ENCODE data around the gene CYP2A7. TPM values are rescaled to one million over a fixed set of nuclear protein-coding genes. Genes with fewer than 3 reads are reported as not detected.
"Not testable (repeated sequence)": the region's sequence is repeated elsewhere in the genome, so short reads cannot be mapped to it uniquely, and the experiment has no call there.

CYP2A7 gene
- under 1 TPM in 1 of 2 donors, not detected in 1; 0.20 TPM for polyA plus RNA-seq

DNA sequence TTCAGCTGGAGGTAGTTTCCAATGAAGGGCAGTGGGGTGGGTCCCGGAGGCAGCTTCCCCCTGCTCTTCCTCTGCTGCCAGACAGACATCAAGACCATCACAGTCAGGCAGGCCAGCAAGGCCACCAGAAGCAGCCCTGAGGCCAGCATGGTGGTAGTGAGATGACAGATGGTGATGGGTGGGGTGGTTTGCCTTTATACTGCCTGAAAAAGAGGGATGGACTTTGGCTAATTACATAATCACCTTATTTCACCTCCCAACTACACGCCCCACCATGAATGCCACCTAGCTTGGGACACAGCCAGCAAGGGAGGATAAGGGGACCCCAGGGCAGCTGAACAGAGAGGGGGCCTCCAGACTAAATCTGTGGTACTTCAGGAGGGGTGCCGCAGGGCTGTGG, at the start of gene CYP2A7:
Gene CYP2A7, minus strand, starts transcription at position 170 of the 400 bp plus-strand sequence. Its CDS starts 21 bp downstream, at position 149.
- H3K9me3 ChIP-seq (ENCODE audit: control insufficient read depth in 2 of 2, insufficient read depth in 1 of 2, low read depth in 1 of 2, low read length in 1 of 2); H3K4me3 ChIP-seq (ENCODE audit: low read depth in 1 of 2, low read length in 2 of 2); H3K4me1 ChIP-seq (ENCODE audit: control insufficient read depth in 2 of 2, insufficient read depth in 2 of 2, low read length in 1 of 2); H3K27ac ChIP-seq (ENCODE audit: low read depth in 2 of 2, low read length in 1 of 2); H3K36me3 ChIP-seq (ENCODE audit: control insufficient read depth in 2 of 2, insufficient read depth in 2 of 2, low read length in 1 of 2); H3K27me3 ChIP-seq (ENCODE audit: control insufficient read depth in 1 of 2, insufficient read depth in 2 of 2, low read length in 2 of 2): not testable (repeated sequence)
- 75 to 85% methylated on average over 3 of the region's 3 CpGs for WGBS, 2 donors

- WGBS, 2 donors: 91 to 94% methylated on average over 2 of the region's 2 CpGs
Measured at GRCh38 chr19:40930799-40931198, 48.8 kb upstream of the CYP2A7 start.

GRCh38 chr19:40929942-40930341, 47.9 kb upstream of the CYP2A7 start:
- H3K4me1 ChIP-seq (ENCODE audit: control insufficient read depth in 2 of 2, insufficient read depth in 2 of 2, low read length in 1 of 2); H3K27ac ChIP-seq (ENCODE audit: low read depth in 2 of 2, low read length in 1 of 2); H3K36me3 ChIP-seq (ENCODE audit: control insufficient read depth in 2 of 2, insufficient read depth in 2 of 2, low read length in 1 of 2); H3K9me3 ChIP-seq (ENCODE audit: control insufficient read depth in 2 of 2, insufficient read depth in 1 of 2, low read depth in 1 of 2, low read length in 1 of 2); H3K4me3 ChIP-seq (ENCODE audit: low read depth in 1 of 2, low read length in 2 of 2); H3K27me3 ChIP-seq (ENCODE audit: control insufficient read depth in 1 of 2, insufficient read depth in 2 of 2, low read length in 2 of 2): not testable (repeated sequence)
- WGBS, 2 donors: 59 to 66% methylated on average over 2 to 3 of the region's 3 CpGs

More at GRCh38 chr19:40930799-40931198, 48.8 kb upstream of the CYP2A7 start:
- not testable (repeated sequence) for H3K36me3 ChIP-seq (ENCODE audit: control insufficient read depth in 2 of 2, insufficient read depth in 2 of 2, low read length in 1 of 2); H3K27me3 ChIP-seq (ENCODE audit: control insufficient read depth in 1 of 2, insufficient read depth in 2 of 2, low read length in 2 of 2); H3K27ac ChIP-seq (ENCODE audit: low read depth in 2 of 2, low read length in 1 of 2); H3K9me3 ChIP-seq (ENCODE audit: control insufficient read depth in 2 of 2, insufficient read depth in 1 of 2, low read depth in 1 of 2, low read length in 1 of 2); H3K4me1 ChIP-seq (ENCODE audit: control insufficient read depth in 2 of 2, insufficient read depth in 2 of 2, low read length in 1 of 2); H3K4me3 ChIP-seq (ENCODE audit: low read depth in 1 of 2, low read length in 2 of 2)

- H3K36me3 ChIP-seq (ENCODE audit: control insufficient read depth in 2 of 2, insufficient read depth in 2 of 2, low read length in 1 of 2): no peaks in the 10 kb centered on the region
- no peaks in the 10 kb centered on the region for H3K4me1 ChIP-seq (ENCODE audit: control insufficient read depth in 2 of 2, insufficient read depth in 2 of 2, low read length in 1 of 2)
- no peak overlapping the region for H3K4me3 ChIP-seq (ENCODE audit: low read depth in 1 of 2, low read length in 2 of 2)
- whole genome bisulfite sequencing, 2 donors: 62 to 76% methylated on average over 1 of the region's 1 CpG
- no peaks in the 10 kb centered on the region for H3K9me3 ChIP-seq (ENCODE audit: control insufficient read depth in 2 of 2, insufficient read depth in 1 of 2, low read depth in 1 of 2, low read length in 1 of 2)
- H3K27ac ChIP-seq (ENCODE audit: low read depth in 2 of 2, low read length in 1 of 2): no peak overlapping the region
- H3K27me3 ChIP-seq (ENCODE audit: control insufficient read depth in 1 of 2, insufficient read depth in 2 of 2, low read length in 2 of 2): peaks cover 3 to 4% of the 10 kb centered on the region in 2 donors
Measured at GRCh38 chr19:40928850-40929249, 46.8 kb upstream of the CYP2A7 start.

GRCh38 chr19:40927567-40927966, 45.5 kb upstream of the CYP2A7 start:
- no peaks in the 10 kb centered on the region for H3K36me3 ChIP-seq (ENCODE audit: control insufficient read depth in 2 of 2, insufficient read depth in 2 of 2, low read length in 1 of 2)
- H3K9me3 ChIP-seq (ENCODE audit: control insufficient read depth in 2 of 2, insufficient read depth in 1 of 2, low read depth in 1 of 2, low read length in 1 of 2): no peaks in the 10 kb centered on the region
- H3K27me3 ChIP-seq (ENCODE audit: control insufficient read depth in 1 of 2, insufficient read depth in 2 of 2, low read length in 2 of 2): peaks cover 3 to 4% of the 10 kb centered on the region in 2 donors
- 66 to 78% methylated on average over 3 of the region's 3 CpGs for WGBS, 2 donors
- no peak overlapping the region for H3K27ac ChIP-seq (ENCODE audit: low read depth in 2 of 2, low read length in 1 of 2)
- H3K4me3 ChIP-seq (ENCODE audit: low read depth in 1 of 2, low read length in 2 of 2): no peak overlapping the region
- H3K4me1 ChIP-seq (ENCODE audit: control insufficient read depth in 2 of 2, insufficient read depth in 2 of 2, low read length in 1 of 2): no peaks in the 10 kb centered on the region

GRCh38 chr19:40926276-40926675, 44.2 kb upstream of the CYP2A7 start:
- H3K36me3 ChIP-seq (ENCODE audit: control insufficient read depth in 2 of 2, insufficient read depth in 2 of 2, low read length in 1 of 2); H3K27me3 ChIP-seq (ENCODE audit: control insufficient read depth in 1 of 2, insufficient read depth in 2 of 2, low read length in 2 of 2); H3K9me3 ChIP-seq (ENCODE audit: control insufficient read depth in 2 of 2, insufficient read depth in 1 of 2, low read depth in 1 of 2, low read length in 1 of 2); H3K4me1 ChIP-seq (ENCODE audit: control insufficient read depth in 2 of 2, insufficient read depth in 2 of 2, low read length in 1 of 2); H3K27ac ChIP-seq (ENCODE audit: low read depth in 2 of 2, low read length in 1 of 2); H3K4me3 ChIP-seq (ENCODE audit: low read depth in 1 of 2, low read length in 2 of 2): not testable (repeated sequence)
- 88 to 96% methylated on average over 1 of the region's 1 CpG for WGBS, 2 donors

- peaks cover 3 to 4% of the 10 kb centered on the region in 2 donors for H3K27me3 ChIP-seq (ENCODE audit: control insufficient read depth in 1 of 2, insufficient read depth in 2 of 2, low read length in 2 of 2)
- no peak overlapping the region for H3K27ac ChIP-seq (ENCODE audit: low read depth in 2 of 2, low read length in 1 of 2)
- no peak overlapping the region for H3K4me3 ChIP-seq (ENCODE audit: low read depth in 1 of 2, low read length in 2 of 2)
- H3K4me1 ChIP-seq (ENCODE audit: control insufficient read depth in 2 of 2, insufficient read depth in 2 of 2, low read length in 1 of 2): no peaks in the 10 kb centered on the region
- no peaks in the 10 kb centered on the region for H3K36me3 ChIP-seq (ENCODE audit: control insufficient read depth in 2 of 2, insufficient read depth in 2 of 2, low read length in 1 of 2)
- WGBS, 2 donors: 65 to 74% methylated on average over 7 of the region's 7 CpGs
- H3K9me3 ChIP-seq (ENCODE audit: control insufficient read depth in 2 of 2, insufficient read depth in 1 of 2, low read depth in 1 of 2, low read length in 1 of 2): no peaks in the 10 kb centered on the region
Measured at GRCh38 chr19:40923934-40924391, 41.9 kb upstream of the CYP2A7 start.

- H3K27ac ChIP-seq (ENCODE audit: low read depth in 2 of 2, low read length in 1 of 2); H3K9me3 ChIP-seq (ENCODE audit: control insufficient read depth in 2 of 2, insufficient read depth in 1 of 2, low read depth in 1 of 2, low read length in 1 of 2): not testable (repeated sequence)
Measured at GRCh38 chr19:40922237-40923160, 40.5 kb upstream of the CYP2A7 start.

DNA sequence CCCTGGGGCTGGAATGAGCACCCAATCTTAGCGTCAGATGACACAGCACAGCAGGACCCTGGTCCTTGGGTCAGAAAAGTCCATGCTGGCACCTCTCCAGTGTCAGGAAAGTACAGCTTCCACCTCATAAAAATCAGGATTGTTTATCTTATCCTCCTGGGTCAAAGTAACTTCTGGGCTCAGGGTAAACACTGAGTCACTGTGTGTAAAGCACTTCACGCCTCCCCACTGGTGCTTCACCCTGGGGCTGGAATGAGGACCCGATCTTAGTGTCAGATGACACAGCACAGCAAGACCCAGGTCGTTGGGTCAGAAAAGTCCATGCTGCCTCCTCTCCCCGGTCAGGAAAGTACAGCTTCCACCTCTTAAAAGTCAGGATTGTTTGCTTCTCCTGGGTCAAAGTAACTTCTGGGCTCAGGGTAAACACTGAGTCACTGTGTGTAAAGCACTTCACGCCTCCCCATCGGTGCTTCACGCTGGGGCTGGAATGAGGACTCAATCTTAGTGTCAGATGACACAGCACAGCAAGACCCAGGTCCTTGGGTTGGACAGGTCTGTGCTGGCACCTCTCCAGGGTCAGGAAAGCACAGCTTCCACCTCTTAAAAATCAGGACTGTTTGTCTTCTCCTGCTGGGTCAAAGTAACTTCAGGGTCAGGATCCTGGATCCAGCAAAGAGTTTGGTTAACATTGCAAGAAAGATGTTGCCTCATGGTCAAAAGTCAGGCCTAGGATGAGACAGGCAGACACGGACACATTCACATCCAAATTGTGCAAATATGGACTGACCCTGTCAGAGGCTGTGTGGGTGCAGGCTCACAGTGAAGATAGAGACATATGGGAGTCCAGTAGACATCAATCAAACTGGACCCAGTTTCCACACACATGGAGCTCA, 39.2 kb upstream of the CYP2A7 start:
- Histone ChIP-seq H3K27ac (ENCODE audit: low read depth in 2 of 2, low read length in 1 of 2) (no peak overlapping the region), H3K27me3 (ENCODE audit: control insufficient read depth in 1 of 2, insufficient read depth in 2 of 2, low read length in 2 of 2) (no peaks in the 10 kb centered on the region), H3K36me3 (ENCODE audit: control insufficient read depth in 2 of 2, insufficient read depth in 2 of 2, low read length in 1 of 2) (no peaks in the 10 kb centered on the region), H3K9me3 (ENCODE audit: control insufficient read depth in 2 of 2, insufficient read depth in 1 of 2, low read depth in 1 of 2, low read length in 1 of 2) (no peaks in the 10 kb centered on the region), H3K4me3 (ENCODE audit: low read depth in 1 of 2, low read length in 2 of 2) (no peak overlapping the region), H3K4me1 (ENCODE audit: control insufficient read depth in 2 of 2, insufficient read depth in 2 of 2, low read length in 1 of 2) (no peaks in the 10 kb centered on the region)
- 27 to 31% methylated on average over 9 of the region's 9 CpGs for WGBS, 2 donors

More at GRCh38 chr19:40922237-40923160, 40.5 kb upstream of the CYP2A7 start:
- not testable (repeated sequence) for H3K4me1 ChIP-seq (ENCODE audit: control insufficient read depth in 2 of 2, insufficient read depth in 2 of 2, low read length in 1 of 2); H3K4me3 ChIP-seq (ENCODE audit: low read depth in 1 of 2, low read length in 2 of 2); H3K36me3 ChIP-seq (ENCODE audit: control insufficient read depth in 2 of 2, insufficient read depth in 2 of 2, low read length in 1 of 2); H3K27me3 ChIP-seq (ENCODE audit: control insufficient read depth in 1 of 2, insufficient read depth in 2 of 2, low read length in 2 of 2)
- 62 to 65% methylated on average over 11 of the region's 11 CpGs for WGBS, 2 donors
